ENCODE measurements around the gene HAUS3. TPM values are rescaled to one million over a fixed set of nuclear protein-coding genes. Genes with fewer than 3 reads are reported as not detected.

HAUS3 gene
- total and polyA plus RNA-seq, 10 of the 15 experiments (the other 5 are each of a cell fraction or from before 2014, with no cell fraction given) = 4.2 to 23.9 (median 12.3) TPM

- Histone ChIP-seq H3K9ac (ENCODE audit: control insufficient read depth, insufficient read depth, low read length) (no peak overlapping the region), H3K27me3 (replicated peaks in 1 of 2; ENCODE audit: control insufficient read depth in 2 of 2, insufficient read depth in 2 of 2, low read length in 1 of 2) (peaks cover 0 to 1% of the 10 kb centered on the region in 2 experiments; a peak in 2 of 4 replicates), H3K4me1 (ENCODE audit: control insufficient read depth, insufficient read depth, low read length) (peaks cover 8% of the 10 kb centered on the region; the same call in 1 of the 2 replicates), H4K20me1 (ENCODE audit: control insufficient read depth, insufficient read depth) (no peaks in the 10 kb centered on the region), H2AFZ (ENCODE audit: control insufficient read depth, low read depth, low read length) (no peak overlapping the region), H3K36me3 (ENCODE audit: control insufficient read depth in 2 of 2, insufficient read depth in 2 of 2, low read length in 1 of 2) (no peaks in the 10 kb centered on the region), H3K9me3 (replicated peaks; ENCODE audit: control insufficient read depth, insufficient read depth, low read length) (no peaks in the 10 kb centered on the region), H3K27ac (ENCODE audit: control insufficient read depth, insufficient read depth) (no peak overlapping the region), H3K4me3 (no peak overlapping the region), H3K4me2 (ENCODE audit: control insufficient read depth, insufficient read depth) (no peak overlapping the region), H3K79me2 (ENCODE audit: control insufficient read depth, insufficient read depth, low read length) (no peaks in the 10 kb centered on the region)
- POLR2A ChIA-PET = no interaction called here
- ATAC-seq (peak; percentile 30; the same call in 2 of the 3 replicates), DNase-seq (ENCODE audit: low read depth, low spot score) (no peak), FAIRE-seq (no peak)
- no peak for TF ChIP-seq SKIL (IDR thresholded peaks at IDR 0.05; ENCODE audit: low read depth, poor library complexity, severe bottlenecking)
- SMC1A ChIA-PET (ENCODE audit: uncharacterized antibody, unreplicated experiment) = interaction anchor here (1.0 kb wide), 1 partner anchor 122 kb away, joined by 4 read pairs; no protein-coding TSS in a partner anchor
- in situ Hi-C loops (cut with MboI) = no loop called here
- intact Hi-C loops (cut with micrococcal nuclease; ENCODE audit: unreplicated experiment) = no loop called here
- no TSS peak for BruUV-seq (replicated peaks)
- CTCF ChIA-PET = interaction anchor here (1.0 to 1.4 kb wide), 2 partner anchors 103 to 122 kb away, joined by 4 read pairs; no protein-coding TSS in a partner anchor
- WGBS (ENCODE audit: insufficient coverage, insufficient replicate concordance, low lambda C conversion rate, missing lambda C conversion rate) = 33% methylated on average over 8 of the region's 9 CpGs
- RAD21 ChIA-PET (ENCODE audit: unreplicated experiment) = interaction anchor here (1.0 to 1.4 kb wide), 2 partner anchors 9 to 65 kb away, joined by 3 to 4 read pairs; no protein-coding TSS in a partner anchor
Measured at GRCh38 chr4:2290488-2290887, 48.6 kb upstream of the HAUS3 start.

DNA sequence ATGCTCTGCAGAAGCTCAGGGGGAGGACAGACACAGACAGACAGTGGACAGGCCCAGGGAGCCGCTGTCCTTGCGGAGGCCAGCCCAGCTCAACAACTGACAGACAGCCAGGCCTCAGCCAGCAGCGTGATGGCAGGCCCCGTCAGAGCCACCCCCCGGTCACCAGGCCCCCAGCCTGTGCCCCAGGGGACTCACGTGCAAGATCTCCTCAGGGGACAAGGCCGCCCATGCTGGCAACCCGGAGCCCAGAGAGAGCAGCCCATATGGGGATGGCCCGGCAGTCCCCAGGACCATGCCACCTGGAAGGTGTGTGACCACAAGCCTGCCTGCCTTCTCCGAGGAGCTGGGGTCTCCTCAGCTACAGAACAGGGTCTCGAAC is 48.0 kb upstream of the HAUS3 start:
- no peak overlapping the region for H2AFZ ChIP-seq (ENCODE audit: control insufficient read depth, low read depth, low read length)
- no peaks in the 10 kb centered on the region for H3K36me3 ChIP-seq (ENCODE audit: control insufficient read depth in 2 of 2, insufficient read depth in 2 of 2, low read length in 1 of 2)
- no peak for FAIRE-seq
- no peak overlapping the region for H3K4me3 ChIP-seq
- TF ChIP-seq NFYB (IDR thresholded peaks at IDR 0.05; ENCODE audit: insufficient read depth, low read depth, low read length) (no peak), RBBP5 (conservative IDR thresholded peaks at IDR 0.05) (no peak), BHLHE40 (IDR thresholded peaks at IDR 0.05; ENCODE audit: borderline replicate concordance in 1 of 2, low read depth in 2 of 2, low read length in 1 of 2) (peak in 1 of 2 experiments; percentile 64; a peak in 2 of 4 replicates)
- CTCF ChIA-PET = interaction anchor here (1.4 kb wide), 1 partner anchor 104 kb away, joined by 4 read pairs; no protein-coding TSS in a partner anchor
- no peak overlapping the region for H3K9ac ChIP-seq (ENCODE audit: control insufficient read depth, insufficient read depth, low read length)
- peaks cover 0 to 1% of the 10 kb centered on the region in 2 experiments; a peak in 2 of 4 replicates for H3K27me3 ChIP-seq (replicated peaks in 1 of 2; ENCODE audit: control insufficient read depth in 2 of 2, insufficient read depth in 2 of 2, low read length in 1 of 2)
- H3K9me3 ChIP-seq (replicated peaks; ENCODE audit: control insufficient read depth, insufficient read depth, low read length) = no peaks in the 10 kb centered on the region
- SMC1A ChIA-PET (ENCODE audit: uncharacterized antibody, unreplicated experiment) = no interaction called here
- 16% methylated on average over 11 of the region's 11 CpGs for WGBS (ENCODE audit: insufficient coverage, insufficient replicate concordance, low lambda C conversion rate, missing lambda C conversion rate)
- DNase-seq (ENCODE audit: low read depth, low spot score) = no peak
- H3K4me1 ChIP-seq (ENCODE audit: control insufficient read depth, insufficient read depth, low read length) = peaks cover 8% of the 10 kb centered on the region; the same call in 1 of the 2 replicates
- POLR2A ChIA-PET = no interaction called here
- BruUV-seq (replicated peaks) = no TSS peak
- no peaks in the 10 kb centered on the region for H4K20me1 ChIP-seq (ENCODE audit: control insufficient read depth, insufficient read depth)
- in situ Hi-C loops (cut with MboI) (no loop called here), intact Hi-C loops (cut with micrococcal nuclease; ENCODE audit: unreplicated experiment) (no loop called here)
- H3K27ac ChIP-seq (ENCODE audit: control insufficient read depth, insufficient read depth) = no peak overlapping the region
- H3K79me2 ChIP-seq (ENCODE audit: control insufficient read depth, insufficient read depth, low read length) = no peaks in the 10 kb centered on the region
- RAD21 ChIA-PET (ENCODE audit: unreplicated experiment) = interaction anchor here (1.4 kb wide), 1 partner anchor 8 kb away, joined by 4 read pairs; no protein-coding TSS in a partner anchor
- H3K4me2 ChIP-seq (ENCODE audit: control insufficient read depth, insufficient read depth) = no peak overlapping the region
- ATAC-seq = no peak

Measured in GM12878 (cell line).